KOPT-K1 (cell line): ENCODE measurements around the gene SFT2D3.
A peak's percentile ranks its signal among the peaks of the same experiment; 100 is the strongest.

Source experiments
- H3K27ac ChIP-seq: fragments of 200-600 bp; sonication (generic); 2 replicates; pipeline ENCODE4 v1.5.1; 2016; ENCODE audit warnings: antibody characterized with exemption, mild to moderate bottlenecking, low read depth, low read length; ENCODE audit not compliant: poor library complexity, severe bottlenecking
- H3K36me3 ChIP-seq: fragments of 200-600 bp; sonication (generic); 2 replicates; pipeline ENCODE4 v1.5.1; 2017; ENCODE audit warnings: antibody characterized with exemption, mild to moderate bottlenecking, low read length, moderate library complexity; ENCODE audit not compliant: insufficient read depth
- H3K9me3 ChIP-seq: fragments of 200-600 bp; sonication (generic); 2 replicates; pipeline ENCODE4 v1.5.1; 2017; ENCODE audit warnings: antibody characterized with exemption, low read length, mild to moderate bottlenecking; ENCODE audit not compliant: insufficient read depth, poor library complexity, severe bottlenecking

Gene SFT2D3

DNA sequence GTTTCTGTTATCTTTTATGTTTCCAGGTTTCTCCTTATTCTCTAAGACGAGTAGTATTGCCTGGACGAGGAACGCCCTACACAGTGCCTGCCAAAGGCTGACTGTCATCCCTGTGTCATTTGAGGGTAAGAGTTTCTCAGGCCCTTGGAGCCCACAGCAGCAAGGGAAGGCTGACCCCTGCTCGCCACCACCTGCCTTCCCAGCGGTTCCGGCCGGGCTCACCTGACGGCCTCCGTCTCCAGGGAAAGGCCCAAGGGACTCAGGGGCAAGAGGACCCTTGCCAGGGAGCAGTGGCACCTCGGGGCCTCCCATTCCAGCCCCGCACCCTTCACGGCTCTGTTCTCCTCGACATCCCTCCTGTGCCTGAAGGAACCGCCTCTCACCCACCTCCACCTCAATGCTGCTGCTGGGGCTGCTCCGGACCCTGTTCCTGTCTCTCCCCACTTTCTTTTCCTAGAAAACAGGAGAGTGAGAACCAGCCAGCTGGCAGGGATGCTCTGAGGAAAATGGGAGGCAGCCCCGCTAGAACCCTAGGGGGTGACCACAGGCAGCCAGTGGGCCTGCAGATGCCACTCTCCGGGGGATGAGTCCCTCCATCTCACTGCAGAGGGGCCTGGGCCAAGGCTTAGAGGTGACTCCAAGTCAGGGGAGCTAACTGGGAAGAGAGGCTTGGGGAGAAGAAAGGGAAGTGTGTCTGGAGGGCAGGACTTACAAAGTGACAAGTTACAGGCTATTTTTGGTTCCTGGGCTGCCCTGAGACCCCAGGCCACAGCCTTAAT is 27.8 kb upstream of the SFT2D3 start:
- H3K27ac ChIP-seq, result no peak overlapping the region
- no peaks in the 10 kb centered on the region for H3K36me3 ChIP-seq
- H3K9me3 ChIP-seq, result no peaks in the 10 kb centered on the region

DNA sequence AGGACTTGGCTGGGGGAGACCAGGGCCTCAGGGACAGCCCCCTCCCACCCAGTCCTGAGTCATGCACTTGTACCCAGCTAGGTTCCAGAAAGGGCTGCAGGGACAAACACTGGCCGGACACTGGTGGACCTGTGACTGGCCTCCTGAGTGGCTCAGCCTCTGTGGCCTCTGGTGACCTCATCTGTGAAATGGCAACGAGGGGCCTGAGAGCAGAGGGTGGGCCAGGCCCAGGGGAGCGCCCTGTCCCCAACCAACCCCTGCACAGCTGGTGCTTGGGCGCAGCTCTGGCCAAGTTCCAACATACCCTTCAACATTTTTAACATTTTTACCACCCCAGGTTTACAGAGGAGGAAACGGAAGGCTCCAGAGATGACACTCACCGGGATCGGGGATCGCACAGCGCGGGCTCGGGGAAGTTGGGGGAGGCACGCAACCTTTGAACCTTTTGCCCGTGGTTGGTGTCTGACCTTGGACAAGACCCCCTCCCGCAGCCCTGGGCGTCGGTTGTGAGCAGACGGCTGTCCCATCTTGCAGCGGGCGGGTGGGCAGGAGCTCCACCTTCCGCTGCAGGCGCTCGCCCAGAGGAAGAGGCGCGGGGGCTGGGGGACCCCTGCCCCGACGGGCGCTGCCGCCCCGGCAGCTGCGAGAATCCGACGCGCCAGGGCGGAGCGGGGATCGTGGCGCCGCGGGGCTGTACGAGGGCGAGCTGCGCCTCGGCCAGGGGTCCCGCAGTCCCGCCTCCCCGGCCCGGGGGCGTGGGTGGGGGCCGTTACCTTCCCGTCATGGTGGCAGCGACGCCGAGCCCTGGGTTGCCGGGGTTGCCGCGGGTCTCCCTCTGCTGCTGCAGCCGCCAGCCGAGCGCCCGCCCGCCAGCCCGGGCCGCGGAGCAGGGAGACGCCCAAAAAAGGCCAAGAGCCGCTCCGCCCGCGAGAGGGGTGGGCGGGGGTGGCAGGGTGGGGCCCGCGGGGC is 26.8 kb upstream of the SFT2D3 start:
- Histone ChIP-seq H3K27ac (no peak overlapping the region), H3K36me3 (no peaks in the 10 kb centered on the region), H3K9me3 (no peaks in the 10 kb centered on the region)

DNA sequence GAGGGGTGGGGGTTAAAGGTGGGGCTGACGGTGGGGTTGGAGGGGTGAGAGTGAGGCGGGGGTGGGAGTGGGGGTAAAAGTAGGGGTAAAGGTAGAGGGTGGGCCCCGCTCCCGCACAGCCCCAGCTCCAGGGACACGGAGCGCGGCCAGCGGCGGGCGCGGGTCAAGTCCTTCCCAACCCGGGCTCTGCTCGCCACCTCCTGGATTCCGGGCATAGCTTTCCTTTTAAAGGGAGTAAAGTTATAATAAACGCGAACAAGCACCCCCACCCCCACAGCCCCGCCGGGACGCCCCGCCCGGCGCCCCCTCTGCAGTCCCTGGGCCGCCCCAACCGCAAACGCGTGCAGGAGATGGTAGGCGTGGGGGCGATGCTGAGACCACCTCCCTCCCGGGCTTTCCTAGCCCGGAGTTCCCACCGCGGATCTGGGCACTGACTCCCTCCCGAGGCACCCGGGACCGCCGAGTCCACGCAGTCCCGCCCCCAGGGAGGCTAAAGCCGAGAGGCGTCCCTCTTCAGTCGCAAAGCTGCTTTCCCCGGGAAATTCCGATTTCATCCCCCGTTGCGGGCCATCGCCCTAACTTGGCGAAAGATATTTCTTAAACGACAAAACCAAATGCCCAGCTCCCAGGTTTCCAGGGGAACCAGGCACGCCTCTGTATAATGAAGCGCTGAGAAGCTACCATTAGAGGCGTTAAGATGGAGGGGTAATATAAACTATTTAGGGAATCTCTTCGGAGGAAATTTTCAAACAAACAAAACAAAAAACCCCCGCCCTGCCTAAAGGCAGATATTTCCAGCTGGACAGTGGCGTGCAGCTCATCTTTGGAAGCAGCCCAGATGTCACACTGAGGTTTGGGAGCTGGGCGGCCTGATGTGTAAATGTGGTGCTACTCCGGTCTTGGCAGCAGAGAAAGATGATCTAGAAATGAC is 25.7 kb upstream of the SFT2D3 start, which contains the start of gene LIMS2:
LIMS2 (minus strand) TSS at position 200 of the 931 bp plus-strand sequence. CDS start 506 bp downstream, outside the sequence.
- no peak within 1 kb of the TSS for H3K27ac ChIP-seq

GRCh38 chr2:127676906-127677305 is 24.4 kb upstream of the SFT2D3 start:
- H3K36me3 ChIP-seq, result no peaks in the 10 kb centered on the region
- no peaks in the 10 kb centered on the region for H3K9me3 ChIP-seq
- H3K27ac ChIP-seq, result no peak overlapping the region

More for the DNA sequence above, 25.7 kb upstream of the SFT2D3 start, which contains the start of gene LIMS2:
- no peaks in the 10 kb centered on the region for H3K36me3 ChIP-seq
- no peaks in the 10 kb centered on the region for H3K9me3 ChIP-seq

DNA sequence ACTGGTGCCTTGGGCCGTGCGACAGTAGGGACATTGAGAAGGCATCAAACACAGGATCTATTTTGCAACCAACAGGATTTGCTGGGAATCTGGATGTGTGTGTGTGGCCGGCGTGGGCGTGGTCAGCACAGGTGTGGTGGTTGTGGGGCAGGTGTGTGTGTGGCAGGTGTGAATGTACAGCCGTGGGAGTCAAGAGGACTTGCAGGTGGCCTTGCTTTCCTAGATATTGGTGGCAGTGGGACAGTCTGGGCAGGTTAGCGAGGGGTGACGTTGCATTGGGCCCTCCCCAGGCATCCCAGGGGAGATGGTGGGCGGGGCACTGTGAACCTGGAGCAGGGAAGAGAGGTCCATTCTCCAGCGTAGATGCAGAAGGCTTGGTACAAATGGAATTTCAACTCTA is 22.8 kb upstream of the SFT2D3 start:
- no peak overlapping the region for H3K27ac ChIP-seq
- H3K9me3 ChIP-seq, result no peaks in the 10 kb centered on the region
- no peaks in the 10 kb centered on the region for H3K36me3 ChIP-seq

DNA sequence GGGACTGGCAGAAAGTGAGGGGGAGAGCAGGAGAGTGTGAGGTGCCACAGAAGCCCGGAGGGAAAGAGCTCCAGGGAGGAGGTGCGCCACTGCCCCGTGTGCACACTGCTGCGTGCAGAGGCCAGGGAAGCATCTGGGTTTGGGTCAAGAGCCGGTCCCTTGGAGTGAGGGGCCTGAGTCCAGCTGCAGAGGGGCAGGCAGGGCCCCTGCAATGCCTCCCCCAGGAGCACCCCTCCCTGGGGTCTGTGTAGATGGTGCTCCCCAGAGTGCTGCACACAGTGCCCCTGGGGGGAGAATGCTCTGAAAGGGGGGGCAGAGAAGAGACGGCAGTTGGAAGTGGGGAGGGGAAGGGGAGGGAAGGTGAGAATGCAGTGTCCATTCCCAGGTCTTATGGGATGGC is 22.3 kb upstream of the SFT2D3 start:
- Histone ChIP-seq H3K9me3 (no peaks in the 10 kb centered on the region), H3K27ac (peak overlapping the region; percentile 43), H3K36me3 (no peaks in the 10 kb centered on the region)

- no peaks in the 10 kb centered on the region for H3K36me3 ChIP-seq
- no peaks in the 10 kb centered on the region for H3K9me3 ChIP-seq
- peak overlapping the region; percentile 43 for H3K27ac ChIP-seq
These were observed 21.5 kb upstream of the SFT2D3 start for GRCh38 chr2:127679680-127680361.

DNA sequence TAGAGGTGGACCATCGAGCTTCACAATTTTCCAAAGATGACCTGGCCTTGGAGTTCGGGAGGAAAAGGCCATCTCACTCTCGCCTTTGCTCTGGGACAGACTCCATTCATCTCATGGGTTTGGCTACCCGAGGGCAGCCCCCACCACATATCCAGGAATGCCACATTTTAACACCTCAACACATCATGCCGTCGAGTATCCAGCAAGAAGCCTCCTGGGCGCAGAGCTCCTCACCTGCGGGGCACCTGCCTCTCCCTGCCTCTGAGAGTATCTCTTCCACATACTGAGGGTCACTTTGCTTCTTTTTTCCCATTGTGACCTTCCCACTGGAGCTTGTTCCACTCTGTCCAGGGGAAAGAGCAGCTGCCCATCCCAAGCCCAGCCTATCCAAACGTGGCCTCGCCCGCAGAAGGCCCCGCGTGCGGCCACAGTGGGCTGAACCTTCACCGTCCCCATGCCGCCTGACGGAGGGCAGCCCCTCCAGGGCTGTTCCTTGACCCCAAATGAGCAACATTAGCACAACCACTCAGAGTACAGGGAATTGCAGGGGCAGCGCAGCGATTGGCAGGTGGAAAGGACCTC is 20.5 kb upstream of the SFT2D3 start:
- H3K36me3 ChIP-seq, result no peaks in the 10 kb centered on the region
- H3K9me3 ChIP-seq, result no peaks in the 10 kb centered on the region
- H3K27ac ChIP-seq, result no peak overlapping the region

GRCh38 chr2:127681288-127681804 is 20.0 kb upstream of the SFT2D3 start:
- no peaks in the 10 kb centered on the region for H3K9me3 ChIP-seq

DNA sequence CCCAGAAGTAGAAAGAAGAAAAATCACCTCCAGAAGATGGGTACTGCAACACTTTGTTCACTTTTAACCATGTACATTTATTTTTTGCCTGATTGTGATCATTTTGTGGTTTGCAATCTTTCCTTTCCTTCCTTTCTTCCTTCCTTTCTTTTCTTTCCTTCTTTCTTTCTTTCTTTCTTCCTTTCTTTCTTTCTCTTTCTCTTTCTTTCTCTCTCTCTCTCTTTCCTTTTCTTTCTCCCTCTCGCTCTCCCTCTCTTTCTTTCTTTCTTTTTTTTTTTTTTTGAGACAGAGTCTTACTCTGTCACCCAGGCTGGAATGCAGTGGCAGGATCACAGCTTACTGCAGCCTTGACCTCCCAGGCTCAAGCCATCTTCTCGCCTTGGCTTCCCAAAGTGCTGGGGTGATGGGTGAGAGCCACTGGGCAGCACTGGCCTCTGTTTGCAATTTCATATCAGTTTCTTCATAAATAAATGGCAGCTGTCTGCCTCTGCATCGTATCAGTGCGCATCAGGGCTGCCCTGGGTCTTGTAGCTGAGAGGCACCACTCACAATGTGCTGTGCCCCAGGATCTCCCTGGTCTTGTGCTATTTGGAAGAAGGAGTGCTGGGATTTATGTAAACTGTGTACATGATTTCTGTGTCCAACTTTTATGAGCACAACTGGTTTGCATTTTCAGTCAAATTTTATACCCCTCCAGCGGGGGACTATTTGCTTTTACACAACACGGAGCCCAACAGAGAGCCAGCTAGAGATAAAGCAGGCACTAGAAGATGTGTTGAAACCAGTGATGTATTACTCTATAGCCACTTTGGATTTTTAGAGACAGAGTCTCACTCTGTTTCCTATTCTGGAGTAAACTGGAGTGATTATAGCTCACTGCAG is 19.1 kb upstream of the SFT2D3 start:
- Histone ChIP-seq H3K36me3 (no peaks in the 10 kb centered on the region), H3K27ac (no peak overlapping the region), H3K9me3 (no peaks in the 10 kb centered on the region)

More at GRCh38 chr2:127681288-127681804, 20.0 kb upstream of the SFT2D3 start:
- H3K36me3 ChIP-seq, result no peaks in the 10 kb centered on the region
- H3K27ac ChIP-seq, result no peak overlapping the region

- Histone ChIP-seq H3K27ac (no peak overlapping the region), H3K9me3 (peaks cover 8% of the 10 kb centered on the region), H3K36me3 (no peaks in the 10 kb centered on the region)
These were observed 18.2 kb upstream of the SFT2D3 start for GRCh38 chr2:127683056-127683455.

DNA sequence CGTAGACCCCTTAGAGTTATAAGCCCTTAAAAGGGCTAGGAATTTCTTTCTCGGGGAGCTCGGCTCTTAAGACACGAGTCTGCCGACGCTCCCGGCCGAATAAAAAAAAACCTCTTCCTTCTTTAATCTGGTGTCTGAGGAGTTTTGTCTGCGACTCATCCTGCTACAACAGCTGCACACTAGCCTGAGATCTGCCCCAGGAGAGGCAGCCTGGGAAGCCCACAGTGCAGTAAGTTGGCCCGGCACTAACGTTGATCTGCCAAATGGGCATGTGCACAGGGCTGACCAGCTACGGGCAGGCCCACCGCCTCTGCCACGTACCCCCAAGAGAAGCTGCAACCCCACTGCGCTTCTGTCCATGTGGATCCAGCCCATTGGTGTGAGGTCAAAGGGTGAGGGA is 17.5 kb upstream of the SFT2D3 start:
- Histone ChIP-seq H3K27ac (no peak overlapping the region), H3K9me3 (peaks cover 15% of the 10 kb centered on the region)

More for the DNA sequence above, 17.5 kb upstream of the SFT2D3 start:
- H3K36me3 ChIP-seq, result no peaks in the 10 kb centered on the region
